Endothelial cell of umbilical vein (primary cell): Measurements from ENCODE around the gene RORB. TPM values are rescaled to one million over a fixed set of nuclear protein-coding genes. Genes with fewer than 3 reads are reported as not detected.

ENCODE experiments used
- BruUV-seq: library from RNA; stranded (reverse); fragments of 400-500 nt; replicated peaks from 2 replicates; lab custom pipeline; 2021; lab: Mats Ljungman, UMichigan
- CTCF ChIA-PET: fragments of 300-600, 350-600 bp; sonication (Branson Sonifier 250); formaldehyde crosslinking; loops from one replicate; lab custom pipeline; 2021; ENCODE audit warnings: antibody characterized with exemption, inconsistent platforms; lab: Charles Lee
- POLR2A ChIA-PET: fragments of 300-600, 350-600 bp; sonication (Branson Sonifier 250); formaldehyde crosslinking; loops from one replicate; lab custom pipeline; 2021; ENCODE audit warnings: antibody characterized with exemption, inconsistent platforms; lab: Charles Lee
- DNase-seq: peaks from one replicate; pipeline ENCODE4 v3.0.0-alpha.2; 2011; ENCODE audit warnings: low read depth, low spot score
- FAIRE-seq: peaks from 2 replicates; lab custom pipeline; 2011; peaks lifted over from hg19 to GRCh38; lab: Jason Lieb, UNC
- H2AFZ ChIP-seq: 2 replicates; pipeline ENCODE4 v1.6.0; 2012; ENCODE audit warnings: low read depth, low read length, control low read depth, inconsistent platforms
- H3K27ac ChIP-seq: 2 replicates; pipeline ENCODE4 v1.5.1; 2011; ENCODE audit warnings: low read depth, mild to moderate bottlenecking, control low read depth, low read length, moderate library complexity; ENCODE audit not compliant: insufficient read depth
- H3K27me3 ChIP-seq, 2 experiments: 2 replicates each; pipeline versions ENCODE4 v1.6.0 to v1.6.1; 2011; ENCODE audit warnings: low read length in 2 of 2, mixed read lengths in 1 of 2; ENCODE audit not compliant: control insufficient read depth in 2 of 2, insufficient read depth in 2 of 2
- H3K36me3 ChIP-seq, 2 experiments: 2 replicates in 1 of 2; 3 replicates in 1 of 2; pipeline ENCODE4 v1.5.1; 2011; ENCODE audit warnings: low read length in 2 of 2, mild to moderate bottlenecking in 1 of 2, moderate library complexity in 1 of 2; ENCODE audit not compliant: control insufficient read depth in 2 of 2, insufficient read depth in 2 of 2; ENCODE audit errors: extremely low read depth in 1 of 2
- H3K4me1 ChIP-seq: 3 replicates; pipeline ENCODE4 v1.5.1; 2011; ENCODE audit warnings: mild to moderate bottlenecking, low read length; ENCODE audit not compliant: control insufficient read depth, insufficient read depth; ENCODE audit errors: extremely low read depth
- H3K4me2 ChIP-seq: 2 replicates; pipeline ENCODE4 v1.6.1; 2011; ENCODE audit warnings: low read length, control low read depth, mixed read lengths; ENCODE audit not compliant: insufficient read depth
- H3K4me3 ChIP-seq, 3 experiments: fragments of 200-600 bp in 1 of 3; sonication (generic), shearing (Covaris generic) in 1 of 3; replicated peaks in 1 of 3; 2 replicates each; pipeline ENCODE4 v1.5.1; 2011 to 2016; ENCODE audit warnings: control low read depth in 3 of 3, low read length in 3 of 3, mild to moderate bottlenecking in 2 of 3, inconsistent platforms in 1 of 3, low read depth in 1 of 3, moderate library complexity in 1 of 3; ENCODE audit not compliant: insufficient read depth in 1 of 3
- H3K79me2 ChIP-seq: 2 replicates; pipeline ENCODE4 v1.6.0; 2012; ENCODE audit warnings: low read length, inconsistent platforms; ENCODE audit not compliant: control insufficient read depth, insufficient read depth
- H3K9ac ChIP-seq: replicated peaks from 2 replicates; pipeline ENCODE3; 2011; ENCODE audit warnings: low read length, control low read depth; ENCODE audit not compliant: insufficient read depth; ENCODE audit errors: extremely low read depth
- H3K9me1 ChIP-seq: replicated peaks from 3 replicates; pipeline ENCODE4 v1.6.0; 2011; ENCODE audit warnings: mild to moderate bottlenecking, low read length; ENCODE audit not compliant: control insufficient read depth, insufficient read depth; ENCODE audit errors: extremely low read depth
- H3K9me3 ChIP-seq: replicated peaks from 2 replicates; pipeline ENCODE4 v1.5.1; 2012; ENCODE audit warnings: low read length, inconsistent platforms; ENCODE audit not compliant: control insufficient read depth, insufficient read depth
- H4K20me1 ChIP-seq: replicated peaks from 2 replicates; pipeline ENCODE3; 2011; ENCODE audit warnings: mild to moderate bottlenecking, low read length; ENCODE audit not compliant: control insufficient read depth, insufficient read depth; ENCODE audit errors: extremely low read depth
- EZH2 ChIP-seq: IDR thresholded peaks from 2 replicates; pipeline ENCODE4 v1.6.1; 2012; ENCODE audit warnings: borderline replicate concordance, low read depth, mild to moderate bottlenecking, moderate library complexity, low read length, inconsistent platforms; ENCODE audit not compliant: severe bottlenecking
- FOS ChIP-seq: IDR thresholded peaks from 2 replicates; pipeline ENCODE4 v1.6.1; 2011; ENCODE audit warnings: mild to moderate bottlenecking, low read length, moderate library complexity, borderline replicate concordance; ENCODE audit not compliant: insufficient read depth
- GATA2 ChIP-seq: IDR thresholded peaks from 2 replicates; pipeline ENCODE4 v1.7.0; 2011; ENCODE audit warnings: low read depth, mild to moderate bottlenecking, moderate library complexity, mixed read lengths, low read length; ENCODE audit not compliant: insufficient read length, insufficient read depth
- JUN ChIP-seq: IDR thresholded peaks from 2 replicates; pipeline ENCODE4 v1.6.1; 2011; ENCODE audit warnings: borderline replicate concordance, low read depth; ENCODE audit not compliant: insufficient read length, insufficient read depth
- MAX ChIP-seq: IDR thresholded peaks from 2 replicates; pipeline ENCODE4 v1.6.1; 2011; ENCODE audit not compliant: insufficient read depth, insufficient read length
- POLR2A ChIP-seq: IDR thresholded peaks from 2 replicates; pipeline ENCODE4 v1.6.1; 2012; ENCODE audit warnings: low read depth, mild to moderate bottlenecking, control low read depth, low read length
- POLR2AphosphoS5 ChIP-seq: IDR thresholded peaks from 2 replicates; pipeline ENCODE4 v1.6.1; 2012; ENCODE audit warnings: low read depth, mild to moderate bottlenecking, control low read depth, low read length, moderate library complexity; ENCODE audit not compliant: insufficient read depth
- dilution Hi-C: fragments of 300-500 bp; cut with MboI; formaldehyde crosslinking; loops from one replicate; pipeline ENCODE4 v1.15.0; 2019; ENCODE audit warnings: low sequenced_read_pairs; ENCODE audit not compliant: extremely low pct_ligation_motif_present
- intact Hi-C: fragments of 100-400 bp; cut with micrococcal nuclease; formaldehyde crosslinking; loops from one replicate; pipeline ENCODE4 v1.10.0; 2022
- polyA plus RNA-seq, 4 experiments: library from polyadenylated mRNA; depleted of rRNA in 3 of 4; stranded (reverse) in 3 of 4; unstranded in 1 of 4; fragments of >200 nt; gene quantifications; 2 replicates each; pipeline versions ENCODE4 v1.2.1 to v1.2.3, GENCODE V29; 2011 to 2012; ENCODE audit warnings: missing spikeins in 1 of 4
- total RNA-seq: library from RNA; stranded (reverse); gene quantifications from 2 replicates; pipeline ENCODE4 v1.2.3, GENCODE V29; 2021
- TF ChIP-seq, protein P1 (sequence below), 2 donors: IDR thresholded peaks; 1 replicate in 1 of 2; 2 replicates in 1 of 2; pipeline ENCODE4 v1.5.1; 2011; ENCODE audit warnings: low read length in 2 of 2, mild to moderate bottlenecking in 2 of 2, moderate library complexity in 2 of 2, control low read depth in 1 of 2, inconsistent platforms in 1 of 2, low read depth in 1 of 2; ENCODE audit not compliant: insufficient read depth in 1 of 2; ENCODE audit errors: extremely low read depth in 1 of 2

The RORB gene
- total and polyA plus RNA-seq, 2 donors (not counting 3 experiments of a cell fraction or from before 2014, with no cell fraction given) = not detected

- H3K79me2 ChIP-seq = no peaks in the 10 kb centered on the region
- dilution Hi-C loops = no loop called here
- ChIA-PET POLR2A (no interaction called here), CTCF (no interaction called here)
- TF ChIP-seq FOS = no peak
- TF ChIP-seq, protein P1, sequence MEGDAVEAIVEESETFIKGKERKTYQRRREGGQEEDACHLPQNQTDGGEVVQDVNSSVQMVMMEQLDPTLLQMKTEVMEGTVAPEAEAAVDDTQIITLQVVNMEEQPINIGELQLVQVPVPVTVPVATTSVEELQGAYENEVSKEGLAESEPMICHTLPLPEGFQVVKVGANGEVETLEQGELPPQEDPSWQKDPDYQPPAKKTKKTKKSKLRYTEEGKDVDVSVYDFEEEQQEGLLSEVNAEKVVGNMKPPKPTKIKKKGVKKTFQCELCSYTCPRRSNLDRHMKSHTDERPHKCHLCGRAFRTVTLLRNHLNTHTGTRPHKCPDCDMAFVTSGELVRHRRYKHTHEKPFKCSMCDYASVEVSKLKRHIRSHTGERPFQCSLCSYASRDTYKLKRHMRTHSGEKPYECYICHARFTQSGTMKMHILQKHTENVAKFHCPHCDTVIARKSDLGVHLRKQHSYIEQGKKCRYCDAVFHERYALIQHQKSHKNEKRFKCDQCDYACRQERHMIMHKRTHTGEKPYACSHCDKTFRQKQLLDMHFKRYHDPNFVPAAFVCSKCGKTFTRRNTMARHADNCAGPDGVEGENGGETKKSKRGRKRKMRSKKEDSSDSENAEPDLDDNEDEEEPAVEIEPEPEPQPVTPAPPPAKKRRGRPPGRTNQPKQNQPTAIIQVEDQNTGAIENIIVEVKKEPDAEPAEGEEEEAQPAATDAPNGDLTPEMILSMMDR (IDR thresholded peaks at IDR 0.05; ENCODE audit: extremely low read depth in 1 of 2, insufficient read depth in 1 of 2, low read depth in 1 of 2, low read length in 2 of 2) = no peak
- TF ChIP-seq EZH2 = no peak
- H3K4me3 ChIP-seq = no peak overlapping the region
- peaks cover 9% of the 10 kb centered on the region for H3K4me1 ChIP-seq
- H3K27ac ChIP-seq = no peak overlapping the region
- intact Hi-C loops = no loop called here
- H3K36me3 ChIP-seq = no peaks in the 10 kb centered on the region
- no peaks in the 10 kb centered on the region for H3K9me3 ChIP-seq
- H3K9me1 ChIP-seq = no peaks in the 10 kb centered on the region
- no peaks in the 10 kb centered on the region for H4K20me1 ChIP-seq
- peaks cover 9 to 22% of the 10 kb centered on the region in 2 experiments for H3K27me3 ChIP-seq
- no peak overlapping the region for H3K4me2 ChIP-seq
- no peak overlapping the region for H3K9ac ChIP-seq
- FAIRE-seq (no peak), DNase-seq (no peak)
- H2AFZ ChIP-seq = no peak overlapping the region
- no TSS peak for BruUV-seq
Measured at GRCh38 chr9:74493512-74493911, 3.6 kb upstream of the RORB start.

- Histone ChIP-seq H3K27me3 (peaks cover 17 to 32% of the 10 kb centered on the region in 2 experiments), H3K4me1 (peaks cover 9% of the 10 kb centered on the region), H3K79me2 (no peaks in the 10 kb centered on the region), H3K36me3 (no peaks in the 10 kb centered on the region), H3K9me1 (no peaks in the 10 kb centered on the region), H2AFZ (no peak overlapping the region), H3K9ac (no peak overlapping the region), H3K9me3 (no peaks in the 10 kb centered on the region), H3K4me3 (no peak overlapping the region), H3K27ac (no peak overlapping the region), H3K4me2 (no peak overlapping the region), H4K20me1 (no peaks in the 10 kb centered on the region)
- POLR2A ChIA-PET = no interaction called here
- CTCF ChIA-PET = no interaction called here
- dilution Hi-C loops = no loop called here
- TF ChIP-seq JUN (no peak), POLR2AphosphoS5 (no peak), POLR2A (no peak), FOS (no peak), EZH2 (no peak), MAX (no peak), GATA2 (no peak)
- TF ChIP-seq, protein P1 (IDR thresholded peaks at IDR 0.05; ENCODE audit: extremely low read depth in 1 of 2, insufficient read depth in 1 of 2, low read depth in 1 of 2, low read length in 2 of 2) = no peak
- intact Hi-C loops = no loop called here
- no TSS peak for BruUV-seq
- DNase-seq = no peak
- FAIRE-seq = no peak
Measured at GRCh38 chr9:74494490-74494889, 2.6 kb upstream of the RORB start.
